Measurements from ENCODE around the gene GFI1.

Gene GFI1

GRCh38 chr1:92505015-92505692 lies 18.4 kb upstream of the GFI1 start:
- WGBS, 2 experiments: 91 to 94% methylated on average over 6 of the region's 6 CpGs
- Histone ChIP-seq H3K27me3 (ENCODE audit: control insufficient read depth, insufficient read depth, low read length, poor library complexity, severe bottlenecking) (no peaks in the 10 kb centered on the region), H3K36me3 (ENCODE audit: control insufficient read depth, insufficient read depth, low read length) (no peaks in the 10 kb centered on the region), H3K4me1 (ENCODE audit: control insufficient read depth, insufficient read depth, low read length) (no peaks in the 10 kb centered on the region), H3K27ac (ENCODE audit: insufficient read depth, low read depth, low read length, poor library complexity, severe bottlenecking) (no peak overlapping the region), H3K9me3 (ENCODE audit: control insufficient read depth, low read length) (no peaks in the 10 kb centered on the region), H3K4me3 (ENCODE audit: insufficient read depth, low read depth, low read length) (no peak overlapping the region)

DNA sequence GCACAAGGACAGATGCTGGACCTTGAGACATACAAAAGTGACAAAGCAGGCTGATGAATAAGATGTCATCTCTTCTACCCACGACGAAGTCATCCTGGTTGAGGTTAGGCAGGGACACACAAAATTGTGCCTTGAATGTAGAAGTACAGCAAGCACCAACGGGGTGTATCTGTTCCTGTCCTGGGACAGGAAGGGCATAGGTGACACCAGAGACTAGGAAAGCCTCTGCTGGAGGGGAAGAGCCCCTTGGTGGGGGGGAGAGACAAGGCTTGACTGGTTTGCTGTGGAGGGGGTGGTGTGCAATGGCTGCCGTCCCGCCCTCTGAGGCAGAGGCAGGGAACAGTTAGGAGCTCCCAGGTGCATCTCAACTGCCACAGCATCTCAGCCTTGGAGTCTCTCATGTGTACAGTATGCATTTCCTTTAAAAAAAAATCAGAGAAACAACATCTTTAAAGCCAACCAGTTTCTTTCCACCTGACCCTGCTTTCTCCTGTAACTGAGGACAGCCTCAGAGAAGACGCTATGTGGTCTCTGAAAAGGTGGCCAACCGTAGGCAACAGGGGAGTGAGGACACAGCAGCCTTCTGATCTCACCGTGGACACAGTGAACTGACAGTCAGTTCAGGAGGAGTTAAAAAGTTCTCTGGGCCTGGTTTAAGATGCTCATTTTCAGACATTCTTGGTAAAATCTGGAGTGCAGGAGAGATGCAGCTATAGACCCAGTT lies 17.7 kb upstream of the GFI1 start:
- Histone ChIP-seq H3K9me3 (ENCODE audit: control insufficient read depth, low read length) (no peaks in the 10 kb centered on the region), H3K4me1 (ENCODE audit: control insufficient read depth, insufficient read depth, low read length) (no peaks in the 10 kb centered on the region), H3K36me3 (ENCODE audit: control insufficient read depth, insufficient read depth, low read length) (no peaks in the 10 kb centered on the region), H3K4me3 (ENCODE audit: insufficient read depth, low read depth, low read length) (no peak overlapping the region), H3K27ac (ENCODE audit: insufficient read depth, low read depth, low read length, poor library complexity, severe bottlenecking) (no peak overlapping the region), H3K27me3 (ENCODE audit: control insufficient read depth, insufficient read depth, low read length, poor library complexity, severe bottlenecking) (no peaks in the 10 kb centered on the region)
- WGBS, 2 experiments: 91% methylated on average over 8 of the region's 8 CpGs

DNA sequence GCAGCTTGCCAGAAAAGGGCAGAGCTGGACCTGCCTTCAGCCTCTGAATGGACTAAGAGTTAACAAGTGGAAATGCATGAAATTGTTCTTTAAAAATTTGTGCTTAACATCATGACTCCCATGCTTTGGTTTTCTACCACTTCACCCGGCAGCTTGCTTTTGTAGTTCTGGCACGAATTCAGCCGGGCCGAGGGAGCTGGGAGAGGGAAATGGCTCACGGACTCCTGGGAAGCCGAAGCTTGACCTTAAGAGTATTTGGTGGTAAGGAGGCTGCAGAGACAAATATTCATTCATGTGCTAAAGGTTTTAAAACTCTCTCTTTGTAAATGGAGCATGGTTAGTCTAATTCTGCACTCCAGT lies 17.2 kb upstream of the GFI1 start:
- H3K4me3 ChIP-seq (ENCODE audit: insufficient read depth, low read depth, low read length): no peak overlapping the region
- no peak overlapping the region for H3K27ac ChIP-seq (ENCODE audit: insufficient read depth, low read depth, low read length, poor library complexity, severe bottlenecking)
- H3K36me3 ChIP-seq (ENCODE audit: control insufficient read depth, insufficient read depth, low read length): no peaks in the 10 kb centered on the region
- H3K27me3 ChIP-seq (ENCODE audit: control insufficient read depth, insufficient read depth, low read length, poor library complexity, severe bottlenecking): no peaks in the 10 kb centered on the region
- H3K4me1 ChIP-seq (ENCODE audit: control insufficient read depth, insufficient read depth, low read length): no peaks in the 10 kb centered on the region
- H3K9me3 ChIP-seq (ENCODE audit: control insufficient read depth, low read length): no peaks in the 10 kb centered on the region
- WGBS, 2 experiments: 90% methylated on average over 6 of the region's 6 CpGs

DNA sequence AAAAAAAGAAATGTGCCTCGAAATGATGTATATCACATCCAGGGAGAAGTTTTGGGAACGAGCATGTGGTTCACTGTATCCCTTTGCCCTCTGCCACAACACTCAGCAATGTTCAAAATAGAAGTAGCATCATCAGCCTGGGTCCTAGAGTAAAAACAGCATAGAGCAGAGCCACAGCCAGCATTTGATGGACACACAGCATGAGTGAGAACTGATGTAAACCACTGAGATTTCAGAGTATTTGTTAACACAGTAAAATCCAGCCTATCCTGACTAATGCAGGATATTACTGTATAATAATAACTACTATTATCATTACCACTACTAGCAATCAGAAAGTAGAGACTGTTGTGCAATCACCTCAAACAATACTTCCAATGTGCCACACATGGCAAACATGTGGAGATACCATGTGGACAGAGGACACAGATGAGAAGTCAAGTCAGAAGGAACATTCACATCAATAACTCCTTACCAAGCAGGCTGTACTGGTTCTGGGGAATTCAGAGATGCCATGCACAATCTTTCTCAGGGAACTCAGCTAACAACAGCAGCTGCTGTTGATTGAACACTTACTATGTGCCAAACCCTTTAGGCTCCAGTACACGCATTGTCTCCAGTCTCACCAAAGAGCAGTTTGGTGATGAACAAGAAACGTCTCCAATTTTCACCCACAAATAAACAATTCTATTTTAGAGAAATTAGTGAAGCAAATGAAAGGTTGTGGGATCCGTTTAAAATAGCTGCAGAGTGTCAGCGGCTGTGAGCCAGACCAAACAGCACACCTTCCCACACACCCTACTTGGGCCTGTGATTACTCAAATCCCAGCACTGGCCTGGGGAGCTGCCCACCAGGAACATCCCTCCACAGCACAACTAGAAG lies 16.6 kb upstream of the GFI1 start:
- H3K27ac ChIP-seq (ENCODE audit: insufficient read depth, low read depth, low read length, poor library complexity, severe bottlenecking): no peak overlapping the region
- 92 to 98% methylated on average over 5 to 6 of the region's 6 CpGs for WGBS, 2 experiments

DNA sequence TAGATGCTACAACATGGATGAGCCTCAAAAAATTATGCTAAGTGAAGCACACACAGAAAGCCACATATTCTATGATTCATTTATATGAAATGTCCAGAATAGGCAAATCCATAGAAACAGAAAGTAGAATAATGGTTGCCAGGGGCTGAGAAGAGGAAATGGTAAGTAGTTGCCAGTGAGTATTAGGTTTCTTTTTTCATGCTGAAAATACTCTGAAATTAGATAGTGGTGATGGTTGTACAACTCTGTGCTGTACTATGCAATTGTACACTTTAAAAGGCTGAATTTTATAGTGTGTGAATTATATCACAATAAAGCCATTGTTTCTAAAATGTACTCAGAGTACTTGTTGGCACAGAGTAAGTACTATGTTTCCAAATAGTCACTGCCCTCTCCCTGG lies 15.5 kb upstream of the GFI1 start:
- no peaks in the 10 kb centered on the region for H3K36me3 ChIP-seq (ENCODE audit: control insufficient read depth, insufficient read depth, low read length)
- H3K27ac ChIP-seq (ENCODE audit: insufficient read depth, low read depth, low read length, poor library complexity, severe bottlenecking): no peak overlapping the region
- H3K27me3 ChIP-seq (ENCODE audit: control insufficient read depth, insufficient read depth, low read length, poor library complexity, severe bottlenecking): no peaks in the 10 kb centered on the region
- H3K4me3 ChIP-seq (ENCODE audit: insufficient read depth, low read depth, low read length): no peak overlapping the region
- no peaks in the 10 kb centered on the region for H3K4me1 ChIP-seq (ENCODE audit: control insufficient read depth, insufficient read depth, low read length)
- H3K9me3 ChIP-seq (ENCODE audit: control insufficient read depth, low read length): no peaks in the 10 kb centered on the region

More for the DNA sequence above, 16.6 kb upstream of the GFI1 start:
- Histone ChIP-seq H3K9me3 (ENCODE audit: control insufficient read depth, low read length) (no peaks in the 10 kb centered on the region), H3K36me3 (ENCODE audit: control insufficient read depth, insufficient read depth, low read length) (no peaks in the 10 kb centered on the region), H3K4me3 (ENCODE audit: insufficient read depth, low read depth, low read length) (no peak overlapping the region), H3K4me1 (ENCODE audit: control insufficient read depth, insufficient read depth, low read length) (no peaks in the 10 kb centered on the region), H3K27me3 (ENCODE audit: control insufficient read depth, insufficient read depth, low read length, poor library complexity, severe bottlenecking) (no peaks in the 10 kb centered on the region)

DNA sequence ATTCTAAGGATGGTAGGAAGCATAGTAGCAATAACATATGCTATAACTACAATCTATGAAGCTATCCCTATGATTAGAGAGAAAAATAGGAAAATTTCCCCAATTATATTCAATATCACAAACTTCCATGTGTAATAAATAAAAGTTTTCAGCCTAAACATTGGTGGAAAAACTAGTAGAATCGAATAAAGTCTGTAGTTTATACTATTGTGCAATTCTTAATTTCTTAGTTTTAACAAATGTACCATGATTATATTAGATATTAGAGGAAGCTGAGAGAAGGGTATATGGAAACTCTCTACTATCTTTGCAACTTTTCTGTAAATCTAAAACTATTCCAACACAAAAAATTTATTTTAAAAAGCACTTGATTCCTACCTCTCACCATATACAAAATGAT lies 13.8 kb upstream of the GFI1 start:
- Histone ChIP-seq H3K36me3 (ENCODE audit: control insufficient read depth, insufficient read depth, low read length) (no peaks in the 10 kb centered on the region), H3K27ac (ENCODE audit: insufficient read depth, low read depth, low read length, poor library complexity, severe bottlenecking) (no peak overlapping the region), H3K4me3 (ENCODE audit: insufficient read depth, low read depth, low read length) (no peak overlapping the region), H3K4me1 (ENCODE audit: control insufficient read depth, insufficient read depth, low read length) (no peaks in the 10 kb centered on the region), H3K9me3 (ENCODE audit: control insufficient read depth, low read length) (no peaks in the 10 kb centered on the region), H3K27me3 (ENCODE audit: control insufficient read depth, insufficient read depth, low read length, poor library complexity, severe bottlenecking) (no peaks in the 10 kb centered on the region)
- WGBS, 2 experiments: no CpG with 5 or more reads among the region's 1 CpG

DNA sequence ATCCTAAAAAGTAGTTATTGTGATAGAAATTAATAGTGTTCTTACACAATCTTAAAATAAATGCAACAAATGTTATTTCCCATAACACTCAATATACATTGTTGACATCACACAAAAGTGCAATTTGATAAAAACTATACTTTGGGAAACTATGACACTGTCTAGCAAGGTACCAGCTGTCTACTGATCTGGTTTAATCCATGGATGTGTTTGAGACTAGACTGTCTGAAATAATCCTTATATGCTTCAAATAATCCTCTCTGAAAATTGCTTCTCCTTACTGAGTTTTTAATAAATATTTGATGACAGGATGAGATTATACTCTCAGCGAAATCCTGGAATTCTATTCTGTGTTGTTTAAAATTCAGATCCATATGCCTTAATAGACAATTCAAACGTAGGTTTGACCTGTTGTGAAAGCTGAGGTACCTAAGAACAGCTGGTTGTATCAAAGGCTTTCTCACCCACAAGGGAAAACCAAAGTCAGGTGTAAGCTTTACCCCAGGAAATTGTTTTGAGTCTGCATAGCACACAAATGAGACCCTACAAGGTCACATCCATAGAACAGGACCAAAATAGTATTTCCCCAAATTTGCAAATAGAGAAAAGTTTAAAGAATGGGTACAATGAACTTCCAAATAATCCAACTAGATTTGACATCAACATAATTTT lies 8.8 kb upstream of the GFI1 start:
- Histone ChIP-seq H3K4me1 (ENCODE audit: control insufficient read depth, insufficient read depth, low read length) (no peaks in the 10 kb centered on the region), H3K4me3 (ENCODE audit: insufficient read depth, low read depth, low read length) (no peak overlapping the region), H3K36me3 (ENCODE audit: control insufficient read depth, insufficient read depth, low read length) (no peaks in the 10 kb centered on the region), H3K27me3 (ENCODE audit: control insufficient read depth, insufficient read depth, low read length, poor library complexity, severe bottlenecking) (no peaks in the 10 kb centered on the region), H3K9me3 (ENCODE audit: control insufficient read depth, low read length) (no peaks in the 10 kb centered on the region), H3K27ac (ENCODE audit: insufficient read depth, low read depth, low read length, poor library complexity, severe bottlenecking) (no peak overlapping the region)
- 77 to 95% methylated on average over 2 of the region's 2 CpGs for WGBS, 2 experiments

- WGBS, 2 experiments: 96 to 97% methylated on average over 3 to 4 of the region's 4 CpGs
- Histone ChIP-seq H3K27me3 (ENCODE audit: control insufficient read depth, insufficient read depth, low read length, poor library complexity, severe bottlenecking) (peaks cover 2% of the 10 kb centered on the region), H3K4me1 (ENCODE audit: control insufficient read depth, insufficient read depth, low read length) (no peaks in the 10 kb centered on the region), H3K9me3 (ENCODE audit: control insufficient read depth, low read length) (no peaks in the 10 kb centered on the region), H3K36me3 (ENCODE audit: control insufficient read depth, insufficient read depth, low read length) (no peaks in the 10 kb centered on the region), H3K27ac (ENCODE audit: insufficient read depth, low read depth, low read length, poor library complexity, severe bottlenecking) (no peak overlapping the region), H3K4me3 (ENCODE audit: insufficient read depth, low read depth, low read length) (no peak overlapping the region)
Observed at GRCh38 chr1:92494485-92495141, 7.9 kb upstream of the GFI1 start.

- H3K27me3 ChIP-seq (ENCODE audit: control insufficient read depth, insufficient read depth, low read length, poor library complexity, severe bottlenecking): peaks cover 16% of the 10 kb centered on the region
- 89 to 93% methylated on average over 3 to 4 of the region's 4 CpGs for WGBS, 2 experiments
Observed at GRCh38 chr1:92493139-92493538, 6.4 kb upstream of the GFI1 start.

More at GRCh38 chr1:92493139-92493538, 6.4 kb upstream of the GFI1 start:
- no peaks in the 10 kb centered on the region for H3K9me3 ChIP-seq (ENCODE audit: control insufficient read depth, low read length)
- no peaks in the 10 kb centered on the region for H3K4me1 ChIP-seq (ENCODE audit: control insufficient read depth, insufficient read depth, low read length)
- H3K4me3 ChIP-seq (ENCODE audit: insufficient read depth, low read depth, low read length): no peak overlapping the region
- no peak overlapping the region for H3K27ac ChIP-seq (ENCODE audit: insufficient read depth, low read depth, low read length, poor library complexity, severe bottlenecking)
- H3K36me3 ChIP-seq (ENCODE audit: control insufficient read depth, insufficient read depth, low read length): no peaks in the 10 kb centered on the region
